WTC11 (cell line): ENCODE measurements around the gene ADGRA1. TPM values are rescaled to one million over a fixed set of nuclear protein-coding genes. Genes with fewer than 3 reads are reported as not detected.

Source experiments
- ATAC-seq: fragments of 200-7000 bp; cut with Tn5 transposase; 2 replicates; pipeline ENCODE4 v1.10.0; 2021; ENCODE audit warnings: mild to moderate bottlenecking, moderate library complexity
- CTCF ChIA-PET: fragments of 300-600 bp; sonication (Branson Sonifier 250); formaldehyde crosslinking; loops from one replicate; lab custom pipeline; 2021; ENCODE audit warnings: antibody characterized with exemption; lab: Charles Lee
- POLR2A ChIA-PET: fragments of 350-600 bp; sonication (Branson Sonifier 250); formaldehyde crosslinking; loops from one replicate; lab custom pipeline; 2021; ENCODE audit warnings: antibody characterized with exemption; lab: Charles Lee
- DNase-seq: peaks from one replicate; pipeline ENCODE4 v3.0.0; 2021; ENCODE audit warnings: low spot score
- H3K27ac Mint-ChIP-seq: 2 replicates; pipeline ENCODE4 v1.8.0; 2021; ENCODE audit warnings: mixed read lengths
- H3K27me3 Mint-ChIP-seq: 2 replicates; pipeline ENCODE4 v1.8.0; 2021; ENCODE audit warnings: low read depth, mild to moderate bottlenecking, moderate library complexity, mixed read lengths
- H3K36me3 Mint-ChIP-seq: 2 replicates; pipeline ENCODE4 v1.8.0; 2021; ENCODE audit warnings: mixed read lengths
- H3K4me1 Mint-ChIP-seq: 2 replicates; pipeline ENCODE4 v1.8.0; 2022; ENCODE audit warnings: mixed read lengths
- H3K4me3 Mint-ChIP-seq: 2 replicates; pipeline ENCODE4 v1.8.0; 2021; ENCODE audit warnings: mild to moderate bottlenecking, moderate library complexity, mixed read lengths
- H3K9me3 Mint-ChIP-seq: 2 replicates; pipeline ENCODE4 v1.8.0; 2021; ENCODE audit warnings: mixed read lengths
- AFF4 ChIP-seq: sonication (generic); formaldehyde crosslinking; IDR thresholded peaks from 2 replicates; pipeline ENCODE4 v1.8.1; 2023; ENCODE audit warnings: mild to moderate bottlenecking, missing genetic modification reagents, borderline replicate concordance
- ATF3 ChIP-seq: sonication (generic); formaldehyde crosslinking; conservative IDR thresholded peaks from 2 replicates; pipeline ENCODE4 v1.8.1; 2022; ENCODE audit warnings: mild to moderate bottlenecking, missing genetic modification reagents
- ATF6 ChIP-seq: sonication (generic); formaldehyde crosslinking; IDR thresholded peaks from 2 replicates; pipeline ENCODE4 v1.8.1; 2023; ENCODE audit warnings: mild to moderate bottlenecking, missing genetic modification reagents
- CBFB ChIP-seq: sonication (generic); formaldehyde crosslinking; IDR thresholded peaks from 2 replicates; pipeline ENCODE4 v1.8.1; 2022; ENCODE audit warnings: mild to moderate bottlenecking, low read depth, missing genetic modification reagents
- CREB1 ChIP-seq: sonication (generic); formaldehyde crosslinking; IDR thresholded peaks from 2 replicates; pipeline ENCODE4 v1.8.0; 2023; ENCODE audit warnings: mild to moderate bottlenecking, missing genetic modification reagents
- CREM ChIP-seq: sonication (generic); formaldehyde crosslinking; IDR thresholded peaks from 2 replicates; pipeline ENCODE4 v1.8.1; 2022; ENCODE audit warnings: mild to moderate bottlenecking, missing genetic modification reagents, moderate library complexity
- ELF4 ChIP-seq: sonication (generic); formaldehyde crosslinking; IDR thresholded peaks from 2 replicates; pipeline ENCODE4 v1.8.1; 2022; ENCODE audit warnings: low read depth, mild to moderate bottlenecking, moderate library complexity, missing genetic modification reagents
- FOXP1 ChIP-seq: sonication (generic); formaldehyde crosslinking; IDR thresholded peaks from 2 replicates; pipeline ENCODE4 v1.8.0; 2022; ENCODE audit warnings: missing genetic modification reagents, mild to moderate bottlenecking, moderate library complexity, borderline replicate concordance
- GABPB1 ChIP-seq: sonication (generic); formaldehyde crosslinking; IDR thresholded peaks from 2 replicates; pipeline ENCODE4 v1.8.1; 2023; ENCODE audit warnings: mild to moderate bottlenecking, missing genetic modification reagents
- GTF2I ChIP-seq: fragments of 250-450 bp; sonication (Bioruptor Pico); conservative IDR thresholded peaks from 2 replicates; pipeline ENCODE4 v1.4.0; 2021; ENCODE audit warnings: mild to moderate bottlenecking
- JAZF1 ChIP-seq: fragments of 250-450 bp; sonication (Bioruptor Pico); IDR thresholded peaks from 2 replicates; pipeline ENCODE4 v1.9.0; 2021; ENCODE audit warnings: moderate library complexity, mild to moderate bottlenecking, inconsistent platforms
- JUN ChIP-seq: sonication (generic); formaldehyde crosslinking; IDR thresholded peaks from 2 replicates; pipeline ENCODE4 v1.8.0; 2023; ENCODE audit warnings: mild to moderate bottlenecking, missing genetic modification reagents
- MLX ChIP-seq: sonication (generic); formaldehyde crosslinking; IDR thresholded peaks from 2 replicates; pipeline ENCODE4 v1.8.1; 2023; ENCODE audit warnings: mild to moderate bottlenecking, missing genetic modification reagents, moderate library complexity
- PRRX2 ChIP-seq: fragments of 250-450 bp; sonication (Bioruptor Pico); IDR thresholded peaks from 2 replicates; pipeline ENCODE4 v1.8.0; 2021; ENCODE audit warnings: mild to moderate bottlenecking
- RELA ChIP-seq: sonication (generic); formaldehyde crosslinking; IDR thresholded peaks from 2 replicates; pipeline ENCODE4 v1.8.1; 2022; ENCODE audit warnings: missing genetic modification reagents, mild to moderate bottlenecking, borderline replicate concordance
- RORB ChIP-seq: fragments of 250-450 bp; sonication (Bioruptor Pico); IDR thresholded peaks from 2 replicates; pipeline ENCODE4 v1.9.0; 2021; ENCODE audit warnings: mild to moderate bottlenecking
- SMAD3 ChIP-seq: sonication (generic); formaldehyde crosslinking; IDR thresholded peaks from 2 replicates; pipeline ENCODE4 v1.8.0; 2022; ENCODE audit warnings: missing genetic modification reagents, mild to moderate bottlenecking, borderline replicate concordance
- SOX15 ChIP-seq: fragments of 250-450 bp; sonication (Bioruptor Pico); IDR thresholded peaks from 2 replicates; pipeline ENCODE4 v1.9.0; 2021; ENCODE audit warnings: mild to moderate bottlenecking
- TCF7 ChIP-seq: sonication (generic); formaldehyde crosslinking; IDR thresholded peaks from 2 replicates; pipeline ENCODE4 v1.8.0; 2022; ENCODE audit warnings: mild to moderate bottlenecking, low read depth, missing genetic modification reagents, moderate library complexity
- TEAD1 ChIP-seq: sonication (generic); formaldehyde crosslinking; IDR thresholded peaks from 2 replicates; pipeline ENCODE4 v1.8.0; 2022; ENCODE audit warnings: mild to moderate bottlenecking, missing genetic modification reagents
- ZBTB21 ChIP-seq: sonication (generic); formaldehyde crosslinking; IDR thresholded peaks from 2 replicates; pipeline ENCODE4 v1.8.1; 2023; ENCODE audit warnings: mild to moderate bottlenecking, missing genetic modification reagents, borderline replicate concordance
- total RNA-seq: library from RNA; stranded (reverse); gene quantifications from 3 replicates; pipeline ENCODE4 v1.2.3, GENCODE V29; 2021

Gene ADGRA1
- total RNA-seq, 1 experiment from 2014 or later: 0.20 TPM

GRCh38 chr10:133154411-133154810 is 66.7 kb downstream of the ADGRA1 start (continued):
- no peak for TF ChIP-seq RELA

DNA sequence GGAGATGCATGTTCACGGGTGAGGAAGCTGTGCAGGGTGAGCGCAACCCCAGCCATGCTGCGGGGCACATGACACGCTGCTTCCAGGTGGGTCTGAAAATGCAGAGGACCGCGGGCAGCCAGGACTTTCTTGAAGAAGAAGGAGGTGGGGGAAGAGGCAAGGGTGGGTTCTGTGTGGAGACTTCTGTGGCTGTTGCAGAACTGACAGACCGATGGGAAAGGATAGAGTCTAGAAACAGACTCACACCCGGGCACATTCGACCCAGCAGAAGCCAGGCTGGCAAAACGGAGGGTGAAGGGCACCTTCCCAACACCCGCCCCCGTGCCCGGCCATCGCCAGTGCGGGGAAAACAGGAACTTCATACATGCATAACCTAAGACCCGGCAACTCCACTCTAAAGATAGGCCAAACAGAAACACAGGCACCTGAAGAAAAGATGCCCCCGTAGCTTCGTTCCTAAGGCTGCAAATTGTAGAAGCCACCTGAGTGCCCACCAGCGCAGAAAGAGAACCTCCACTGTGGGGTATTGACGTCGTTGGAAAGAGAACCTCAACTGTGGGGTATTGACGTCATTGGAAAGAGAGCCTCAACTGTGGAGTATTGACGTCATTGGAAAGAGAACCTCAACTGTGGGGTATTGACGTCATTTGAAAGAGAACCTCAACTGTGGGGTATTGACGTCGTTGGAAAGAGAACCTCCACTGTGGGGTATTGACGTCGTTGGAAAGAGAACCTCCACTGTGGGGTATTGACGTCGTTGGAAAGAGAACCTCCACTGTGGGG is 67.5 kb downstream of the ADGRA1 start:
- Mint-ChIP-seq H3K27ac (no peak overlapping the region), H3K9me3 (peaks cover 6% of the 10 kb centered on the region), H3K27me3 (peaks cover 8% of the 10 kb centered on the region), H3K4me1 (peaks cover 37% of the 10 kb centered on the region), H3K36me3 (peaks cover 2% of the 10 kb centered on the region), H3K4me3 (no peak overlapping the region)
- POLR2A ChIA-PET: no interaction called here
- TF ChIP-seq ELF4 (CRISPR knock-in tag) (no peak), JAZF1 (CRISPR knock-in tag) (no peak), SMAD3 (CRISPR knock-in tag) (no peak), PRRX2 (no peak), TCF7 (CRISPR knock-in tag) (no peak), CBFB (CRISPR knock-in tag) (no peak), JUN (CRISPR knock-in tag) (no peak), GTF2I (CRISPR knock-in tag) (no peak), ATF3 (no peak), FOXP1 (CRISPR knock-in tag) (no peak), RORB (CRISPR knock-in tag) (no peak), CREB1 (no peak), CREM (CRISPR knock-in tag) (no peak), ZBTB21 (CRISPR knock-in tag) (no peak), MLX (CRISPR knock-in tag) (no peak), AFF4 (CRISPR knock-in tag) (no peak), TEAD1 (CRISPR knock-in tag) (no peak), SOX15 (CRISPR knock-in tag) (no peak), GABPB1 (CRISPR knock-in tag) (no peak), ATF6 (CRISPR knock-in tag) (no peak)
- no peak for ATAC-seq
- no peak for DNase-seq
- CTCF ChIA-PET: no interaction called here
